Heart left ventricle (tissue), 13 donors: ENCODE measurements around the gene PARVA.

Experiments used
- POLR2A ChIP-seq, 2 donors: fragments of 450-650 bp; IDR thresholded peaks; one replicate each; pipeline ENCODE4 v1.6.1; 2017; ENCODE audit warnings: antibody characterized with exemption in 2 of 2, mild to moderate bottlenecking in 2 of 2, moderate library complexity in 2 of 2
- TF ChIP-seq, protein P1 (sequence below), 12 donors: fragments of 200-600 bp; sonication (generic) in 4 of 12; IDR thresholded peaks; one replicate each; pipeline versions ENCODE4 v1.5.0 to v1.8.0; 2018 to 2022; ENCODE audit warnings: antibody characterized with exemption in 12 of 12, mild to moderate bottlenecking in 5 of 12
- donor health status: ischemic (EF 13 %, LVEDD 7.1; RV severe dilation, severe dysfunction).
- donor health status: DM: no; HTN: yes; CAD: no.
- donor health status: DM: no; HTN: no; CAD: no.
- donor health status: ischemic (EF 25% LVEDD 6.9; RV normal size, moderate dysfunction).
- donor health status: ischemic (EF 25% LVEDD 5.7; RV mildly dilated, moderate dysfunction).
- donor health status: ischemic (EF 35%, LVEDD 5.7; RV mildly dilated, moderate dysfunction).
- donor health status: nonischemic (EF 11% LVEDD 7.7; RV severe dilation, severe dysfunction).
- donor health status: DM: yes; HTN: yes; CAD: no.
- donor health status: PGD.
- donor health status: ischemic (EF 29% LVEDD 5.4; RV normal size, mild dysfunction).
- donor health status: nonischemic (EF 23%, LVEDD 6.1; RV moderate dilation, normal function).

DNA sequence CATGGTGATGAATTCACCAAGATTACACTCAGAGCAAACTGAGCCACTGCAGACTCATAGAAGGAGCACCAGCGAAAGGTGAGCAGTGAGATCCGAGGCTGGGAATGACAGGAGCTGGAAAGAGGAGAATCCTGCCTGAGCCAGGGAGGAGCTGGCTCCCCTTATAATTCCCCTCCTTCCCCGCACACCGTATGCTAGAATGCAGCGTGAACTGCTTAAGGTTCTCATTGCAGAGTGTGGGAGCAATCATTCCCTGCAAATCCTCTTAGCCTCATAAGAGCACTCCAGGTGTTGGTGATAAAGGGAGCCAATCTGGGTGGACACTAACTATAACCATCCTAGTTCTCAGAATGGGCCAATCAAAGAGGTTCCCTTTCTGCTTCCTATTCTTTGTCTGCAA, 169.3 kb downstream of the PARVA start:
- TF ChIP-seq, protein P1, sequence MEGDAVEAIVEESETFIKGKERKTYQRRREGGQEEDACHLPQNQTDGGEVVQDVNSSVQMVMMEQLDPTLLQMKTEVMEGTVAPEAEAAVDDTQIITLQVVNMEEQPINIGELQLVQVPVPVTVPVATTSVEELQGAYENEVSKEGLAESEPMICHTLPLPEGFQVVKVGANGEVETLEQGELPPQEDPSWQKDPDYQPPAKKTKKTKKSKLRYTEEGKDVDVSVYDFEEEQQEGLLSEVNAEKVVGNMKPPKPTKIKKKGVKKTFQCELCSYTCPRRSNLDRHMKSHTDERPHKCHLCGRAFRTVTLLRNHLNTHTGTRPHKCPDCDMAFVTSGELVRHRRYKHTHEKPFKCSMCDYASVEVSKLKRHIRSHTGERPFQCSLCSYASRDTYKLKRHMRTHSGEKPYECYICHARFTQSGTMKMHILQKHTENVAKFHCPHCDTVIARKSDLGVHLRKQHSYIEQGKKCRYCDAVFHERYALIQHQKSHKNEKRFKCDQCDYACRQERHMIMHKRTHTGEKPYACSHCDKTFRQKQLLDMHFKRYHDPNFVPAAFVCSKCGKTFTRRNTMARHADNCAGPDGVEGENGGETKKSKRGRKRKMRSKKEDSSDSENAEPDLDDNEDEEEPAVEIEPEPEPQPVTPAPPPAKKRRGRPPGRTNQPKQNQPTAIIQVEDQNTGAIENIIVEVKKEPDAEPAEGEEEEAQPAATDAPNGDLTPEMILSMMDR (IDR thresholded peaks at IDR 0.05): no peak
- no peak for TF ChIP-seq POLR2A (IDR thresholded peaks at IDR 0.05)
